Right kidney (tissue), 1 donor: ENCODE measurements around the gene TBC1D9.

Experiments used
- DNase-seq: peaks from one replicate; pipeline ENCODE4 v3.0.0-alpha.2; 2016

The TBC1D9 gene

GRCh38 chr4:140645614-140646412 is 110.4 kb downstream of the TBC1D9 start:
- no peak for DNase-seq

- DNase-seq: no peak
Measured at GRCh38 chr4:140645196-140645595, 111.0 kb downstream of the TBC1D9 start.

DNA sequence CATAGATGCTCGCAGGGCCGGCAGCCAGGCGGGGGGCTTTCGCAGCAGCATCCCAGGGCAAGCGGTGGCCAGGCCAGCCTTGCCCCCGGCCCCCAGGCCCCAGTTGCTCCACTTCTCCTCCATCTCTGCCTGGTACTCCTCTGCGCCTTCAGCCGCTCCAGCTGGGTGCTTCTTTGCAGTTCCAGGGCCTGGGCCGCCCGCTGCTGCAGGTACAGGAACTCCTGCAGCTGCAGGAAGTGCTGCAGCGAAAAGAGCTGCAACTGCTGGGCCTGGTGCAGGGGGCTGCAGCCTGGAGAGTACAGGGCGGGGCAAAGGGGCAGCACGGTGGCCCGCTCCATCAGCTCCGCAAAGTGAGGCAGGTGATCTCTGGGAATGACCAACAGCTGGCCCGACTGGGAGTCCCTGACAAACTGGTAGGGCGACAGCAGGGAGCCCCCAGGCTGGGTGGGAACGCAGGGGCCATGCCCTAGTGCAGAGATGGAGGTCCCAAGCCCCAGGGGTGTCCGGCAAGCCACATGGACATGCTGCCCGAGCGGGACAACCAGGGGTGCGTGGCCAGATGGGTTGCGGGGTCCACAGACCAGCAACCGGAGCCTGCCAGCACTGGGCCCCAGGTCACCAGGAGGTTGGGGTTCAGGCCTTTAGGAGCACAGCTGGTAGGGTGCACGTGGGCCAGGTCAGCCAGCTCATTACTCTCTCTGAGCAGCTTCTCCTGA is 111.6 kb downstream of the TBC1D9 start:
- DNase-seq: no peak

DNA sequence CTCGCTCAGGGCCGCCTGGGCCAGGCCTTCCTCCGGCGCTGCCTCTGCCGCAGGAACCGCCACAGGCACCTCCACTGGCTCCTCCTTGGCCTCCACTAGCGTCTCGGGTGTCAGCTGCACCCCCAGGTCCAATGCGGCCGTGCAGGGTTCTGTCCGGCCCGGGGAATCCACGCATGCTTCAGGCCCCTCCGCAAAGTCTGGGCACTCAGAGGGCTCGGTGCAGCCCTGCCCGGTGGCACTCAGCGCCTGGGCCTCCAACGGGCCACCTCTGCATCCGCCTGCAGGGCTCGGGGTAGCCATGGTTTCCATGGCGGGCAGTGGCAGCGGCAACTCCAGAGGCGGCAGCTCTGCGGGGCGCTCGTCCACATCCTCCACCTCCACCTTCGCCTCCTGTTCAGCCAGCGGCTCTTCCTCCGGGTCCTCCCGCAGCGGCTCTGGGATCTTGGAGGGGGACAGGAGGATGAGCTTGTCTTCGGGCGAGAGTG is 112.6 kb downstream of the TBC1D9 start:
- DNase-seq: no peak

- DNase-seq: no peak
Measured at GRCh38 chr4:140642674-140643437, 113.3 kb downstream of the TBC1D9 start.

DNA sequence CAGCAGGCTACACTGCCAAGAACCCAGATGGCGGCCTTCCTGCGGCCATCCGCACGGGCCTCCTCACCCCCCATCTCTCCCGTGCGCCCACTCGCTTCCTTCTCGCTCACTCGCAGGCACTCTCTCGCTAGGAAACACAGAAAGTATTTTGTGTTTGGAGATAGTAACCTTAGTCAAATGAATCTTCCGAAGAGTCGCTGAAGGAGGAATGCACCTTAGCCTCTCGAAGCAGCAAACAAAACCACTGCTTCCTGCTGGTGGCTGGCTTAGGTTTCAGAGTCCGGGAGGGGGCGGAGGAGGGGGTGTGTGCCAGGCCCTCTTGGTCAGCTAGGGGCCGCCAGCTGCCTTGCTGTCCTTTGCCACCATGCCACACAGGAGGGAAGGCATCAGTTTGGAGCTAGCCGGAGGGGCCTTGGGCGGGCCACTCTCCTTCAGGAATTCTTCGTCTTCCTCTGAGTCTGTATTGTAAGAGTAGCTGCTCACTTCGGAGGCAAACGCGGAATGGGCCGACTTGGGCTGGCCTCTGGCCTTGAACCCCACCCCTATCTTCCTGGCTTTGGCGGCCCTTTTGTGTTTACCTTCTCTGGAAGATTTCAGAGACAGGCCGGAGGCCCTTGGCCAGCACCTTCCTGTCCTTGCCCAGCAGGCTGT is 114.3 kb downstream of the TBC1D9 start:
- DNase-seq: peak; percentile 35

DNA sequence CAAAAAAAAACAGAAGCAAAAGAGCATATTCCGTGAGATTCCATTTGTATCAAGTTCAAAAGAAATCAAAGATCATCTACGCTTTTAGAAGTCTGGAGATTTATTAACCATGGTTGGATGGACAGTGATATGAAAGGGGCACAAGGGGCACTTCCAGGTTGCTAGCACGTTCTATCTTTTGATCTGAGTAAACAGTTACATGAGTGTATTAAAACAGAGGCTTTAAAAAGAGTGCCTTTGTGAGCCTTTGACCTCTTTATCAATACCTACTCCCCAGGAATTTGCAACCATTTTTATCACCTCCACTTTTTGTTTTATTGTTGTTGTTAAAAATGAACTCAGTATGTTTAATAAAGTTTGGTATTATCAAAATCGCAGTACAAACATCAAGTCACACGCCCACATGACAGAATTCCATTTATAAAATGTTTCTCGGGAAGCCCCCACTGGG is 115.1 kb downstream of the TBC1D9 start:
- no peak for DNase-seq

DNA sequence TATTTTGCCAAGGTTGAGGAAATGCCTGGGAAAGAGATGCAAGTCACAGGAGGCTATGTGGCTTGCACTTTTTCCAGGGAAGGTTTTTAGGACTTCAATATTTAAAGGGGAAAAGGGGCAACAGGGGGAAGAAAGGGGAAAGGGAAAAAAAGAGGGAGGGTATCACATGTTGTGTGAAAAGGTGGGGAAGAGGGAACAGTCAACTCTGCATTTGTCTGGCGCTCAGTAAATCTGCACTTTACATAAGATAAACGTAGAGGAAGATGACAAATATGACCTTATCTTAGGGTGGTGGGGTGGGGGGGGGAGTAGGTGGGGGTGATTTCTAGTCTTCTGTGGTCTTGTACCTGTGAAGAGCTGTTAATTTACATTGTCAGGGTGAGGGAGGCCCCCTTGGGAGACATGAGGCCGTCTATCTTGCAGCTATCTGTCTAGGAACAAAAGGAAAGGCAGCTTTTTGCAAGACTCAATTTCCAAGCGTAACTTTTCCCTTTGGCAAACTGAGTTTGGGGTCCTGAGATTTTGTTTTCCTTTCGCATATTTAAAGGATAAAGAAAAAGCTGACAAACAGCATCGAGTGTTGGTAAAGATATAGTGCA is 115.9 kb downstream of the TBC1D9 start:
- DNase-seq: no peak

DNA sequence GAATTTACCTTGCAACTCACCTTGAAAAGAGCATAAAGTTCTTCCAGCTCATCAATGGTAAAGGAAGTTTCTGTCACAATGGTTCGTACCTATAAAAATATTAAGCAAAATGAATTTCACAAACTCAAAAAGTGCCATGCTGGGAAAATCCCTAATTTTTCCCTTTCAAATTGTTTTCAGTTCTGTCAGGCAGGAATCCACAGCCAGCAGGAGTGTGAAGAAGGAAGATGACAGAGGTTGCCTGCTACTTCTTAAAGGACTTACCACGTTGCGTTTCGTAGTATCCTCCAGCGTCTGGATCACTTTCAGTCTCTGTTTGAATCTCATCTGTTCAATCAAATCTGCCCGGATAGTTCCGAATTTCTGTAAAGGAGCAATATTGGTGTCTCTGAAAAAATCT is 117.1 kb downstream of the TBC1D9 start:
- no peak for DNase-seq

DNA sequence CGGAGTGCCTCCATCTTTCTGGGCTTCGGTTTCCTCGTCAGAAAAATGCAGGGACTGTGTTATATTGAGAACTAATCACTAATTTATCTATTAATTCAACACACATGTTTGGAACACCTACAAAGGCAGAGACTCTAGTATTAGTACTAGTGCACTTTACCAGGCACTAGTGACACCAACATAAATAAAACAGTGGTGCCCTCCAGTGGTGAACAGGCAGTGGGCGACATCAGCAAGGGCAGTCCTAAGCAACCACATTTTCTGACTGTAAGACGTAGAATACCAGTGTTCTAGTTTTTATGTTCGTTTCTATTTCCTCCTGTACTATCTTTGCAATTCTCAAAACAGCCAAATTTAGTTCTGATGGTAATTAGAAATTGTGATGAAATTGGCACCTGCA is 118.3 kb downstream of the TBC1D9 start:
- DNase-seq: no peak

- no peak for DNase-seq
Measured at GRCh38 chr4:140635606-140636005, 120.6 kb downstream of the TBC1D9 start.

GRCh38 chr4:140633951-140634350 is 122.2 kb downstream of the TBC1D9 start:
- no peak for DNase-seq

- DNase-seq: no peak
Measured at GRCh38 chr4:140633124-140633523, 123.1 kb downstream of the TBC1D9 start.

DNA sequence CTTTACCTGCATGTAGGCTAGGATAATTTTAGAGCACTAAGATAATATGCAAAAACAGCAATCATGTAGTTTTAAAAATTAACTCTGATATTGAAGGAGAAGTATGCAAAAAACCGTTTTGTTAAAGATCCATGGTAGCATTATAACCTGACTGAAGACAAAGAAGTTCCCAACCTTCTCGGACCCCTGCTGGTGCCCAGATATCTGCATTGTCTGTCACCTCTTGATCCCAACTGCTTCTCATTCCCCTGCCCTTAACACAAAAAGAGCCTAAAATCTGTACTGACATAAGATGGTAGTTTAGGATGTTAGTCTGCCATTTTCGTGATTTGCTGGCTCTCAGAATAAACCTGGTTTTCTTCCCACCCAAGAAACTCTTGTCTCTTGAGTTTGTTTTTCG is 125.9 kb downstream of the TBC1D9 start:
- DNase-seq: no peak

- DNase-seq: no peak
Measured at GRCh38 chr4:140628016-140628415, 128.2 kb downstream of the TBC1D9 start.

GRCh38 chr4:140626661-140627376 is 129.4 kb downstream of the TBC1D9 start:
- no peak for DNase-seq

DNA sequence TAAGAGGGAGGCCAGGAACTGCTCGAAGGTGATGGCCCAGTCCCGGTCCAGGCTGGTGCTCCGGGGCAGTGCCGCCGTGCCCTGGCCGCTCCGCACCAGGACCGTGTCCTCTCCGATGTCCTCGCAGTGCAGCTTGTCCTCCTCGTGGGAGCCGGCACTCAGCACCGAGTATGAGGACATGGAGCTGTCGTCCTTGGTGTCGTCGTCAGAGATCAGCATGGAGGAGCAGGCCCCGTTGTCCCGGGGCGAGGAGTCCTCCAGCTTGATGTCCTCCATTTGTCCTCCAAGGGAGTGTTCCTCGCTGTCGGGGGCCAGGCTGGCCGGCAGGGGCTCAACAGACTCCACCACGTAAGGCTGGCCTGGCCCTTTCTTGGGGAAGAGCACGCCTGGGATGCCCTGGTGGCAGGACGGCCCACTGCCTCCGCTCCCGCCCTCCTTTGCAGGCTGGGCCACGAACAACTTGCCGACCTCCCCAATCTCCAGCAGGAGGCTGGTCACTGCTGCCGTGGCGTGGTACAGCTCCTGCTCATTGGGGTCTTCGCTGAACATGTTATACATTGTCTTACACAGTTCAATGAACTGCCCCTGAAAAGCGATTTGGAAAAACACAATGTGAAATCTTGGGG is 133.7 kb downstream of the TBC1D9 start:
- no peak for DNase-seq

DNA sequence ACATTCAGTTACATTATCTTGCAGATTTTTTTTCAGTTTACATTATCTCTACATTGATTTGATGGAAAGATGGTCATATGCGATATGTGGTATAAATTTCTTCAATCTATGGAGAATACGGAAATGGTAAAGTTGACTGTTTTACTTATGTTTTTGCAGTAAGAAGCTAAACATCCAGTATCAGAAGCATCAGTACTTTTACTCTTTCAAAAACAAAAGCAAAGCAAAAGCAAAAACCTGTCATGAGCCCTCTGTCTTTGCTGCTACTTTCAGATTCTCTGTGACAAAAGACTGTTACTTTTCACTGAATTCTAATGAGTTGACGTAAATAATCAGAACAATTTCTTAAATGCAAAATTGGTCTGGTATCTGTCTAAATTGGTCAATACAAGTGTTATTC is 135.0 kb downstream of the TBC1D9 start:
- no peak for DNase-seq

GRCh38 chr4:140617499-140618248 is 138.5 kb downstream of the TBC1D9 start:
- no peak for DNase-seq

DNA sequence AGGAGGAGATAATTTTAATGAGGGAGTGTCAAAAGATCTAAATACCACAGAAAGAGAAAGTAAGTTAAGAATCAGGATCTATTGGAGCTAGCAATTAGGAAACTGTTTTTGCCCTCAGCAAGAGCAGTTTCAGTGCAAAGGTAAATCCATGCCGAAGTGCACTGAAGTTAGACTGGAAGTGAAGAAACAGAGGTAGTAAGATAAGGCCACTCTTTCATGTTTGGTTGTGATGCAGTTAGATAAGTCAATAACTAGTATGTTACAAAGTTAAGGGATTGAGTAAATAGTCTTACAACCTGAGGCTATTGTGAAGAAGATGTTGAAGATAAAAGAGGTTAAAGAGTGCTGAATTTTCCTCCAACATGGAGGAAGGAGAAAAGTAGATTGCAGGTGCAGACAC is 140.7 kb downstream of the TBC1D9 start:
- DNase-seq: no peak
